Keratinocyte (primary cell): Measurements from ENCODE around the gene TMEM200B.

Experiments used
- EZH2 ChIP-seq: IDR thresholded peaks from one replicate; pipeline ENCODE4 v1.6.1; 2012; ENCODE audit warnings: inconsistent platforms, mild to moderate bottlenecking, low read length, moderate library complexity
- TF ChIP-seq, protein P1 (sequence below), 3 experiments: IDR thresholded peaks in 1 of 3; conservative IDR thresholded peaks in 1 of 3; optimal IDR thresholded peaks in 1 of 3; 2 replicates in 2 of 3; 3 replicates in 1 of 3; pipeline versions ENCODE3 to v1.5.1; 2011; ENCODE audit warnings: low read length in 3 of 3, mild to moderate bottlenecking in 3 of 3, moderate library complexity in 2 of 3, control low read depth in 1 of 3, inconsistent platforms in 1 of 3; ENCODE audit not compliant: insufficient read depth in 2 of 3; ENCODE audit errors: extremely low read depth in 1 of 3

DNA sequence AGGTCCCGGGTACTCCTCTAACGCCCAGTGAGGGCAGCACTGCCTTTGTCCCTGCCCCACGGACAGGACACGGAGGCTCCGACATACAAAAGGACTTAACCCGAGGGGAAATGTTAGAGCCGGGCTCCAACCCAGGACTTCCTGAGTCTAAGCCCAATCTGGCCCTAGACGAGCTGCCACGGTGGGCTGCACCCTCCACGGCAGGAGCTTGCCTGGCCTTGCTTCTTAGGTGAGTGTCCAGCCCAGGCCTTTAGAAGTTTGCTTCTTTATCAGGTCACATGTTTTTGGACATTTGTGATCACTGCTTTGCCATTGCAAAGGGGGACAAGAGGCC, 11.0 kb upstream of the TMEM200B start:
- TF ChIP-seq, protein P1, sequence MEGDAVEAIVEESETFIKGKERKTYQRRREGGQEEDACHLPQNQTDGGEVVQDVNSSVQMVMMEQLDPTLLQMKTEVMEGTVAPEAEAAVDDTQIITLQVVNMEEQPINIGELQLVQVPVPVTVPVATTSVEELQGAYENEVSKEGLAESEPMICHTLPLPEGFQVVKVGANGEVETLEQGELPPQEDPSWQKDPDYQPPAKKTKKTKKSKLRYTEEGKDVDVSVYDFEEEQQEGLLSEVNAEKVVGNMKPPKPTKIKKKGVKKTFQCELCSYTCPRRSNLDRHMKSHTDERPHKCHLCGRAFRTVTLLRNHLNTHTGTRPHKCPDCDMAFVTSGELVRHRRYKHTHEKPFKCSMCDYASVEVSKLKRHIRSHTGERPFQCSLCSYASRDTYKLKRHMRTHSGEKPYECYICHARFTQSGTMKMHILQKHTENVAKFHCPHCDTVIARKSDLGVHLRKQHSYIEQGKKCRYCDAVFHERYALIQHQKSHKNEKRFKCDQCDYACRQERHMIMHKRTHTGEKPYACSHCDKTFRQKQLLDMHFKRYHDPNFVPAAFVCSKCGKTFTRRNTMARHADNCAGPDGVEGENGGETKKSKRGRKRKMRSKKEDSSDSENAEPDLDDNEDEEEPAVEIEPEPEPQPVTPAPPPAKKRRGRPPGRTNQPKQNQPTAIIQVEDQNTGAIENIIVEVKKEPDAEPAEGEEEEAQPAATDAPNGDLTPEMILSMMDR (optimal IDR thresholded peaks at IDR 0.05 in 1 of 3, IDR thresholded peaks at IDR 0.05 in 1 of 3, conservative IDR thresholded peaks at IDR 0.05 in 1 of 3; ENCODE audit: extremely low read depth in 1 of 3, insufficient read depth in 2 of 3, low read length in 3 of 3), result no peak
- TF ChIP-seq EZH2, result no peak
